Stimulated activated CD8-positive, alpha-beta memory T cell treated with anti-CD3 and anti-CD28 coated beads, Interleukin-4, amount 100 ng/mL, for 4 hours (primary cell): ENCODE data around the gene SRP68.
"Not testable (repeated sequence)": the region's sequence is repeated elsewhere in the genome, so short reads cannot be mapped to it uniquely, and the experiment has no call there.

Source experiments
- DNase-seq, 2 donors: peaks; one replicate each; pipeline ENCODE4 v3.0.0-alpha.2; 2020; ENCODE audit warnings: low read depth in 2 of 2, low spot score in 1 of 2

SRP68 gene

DNA sequence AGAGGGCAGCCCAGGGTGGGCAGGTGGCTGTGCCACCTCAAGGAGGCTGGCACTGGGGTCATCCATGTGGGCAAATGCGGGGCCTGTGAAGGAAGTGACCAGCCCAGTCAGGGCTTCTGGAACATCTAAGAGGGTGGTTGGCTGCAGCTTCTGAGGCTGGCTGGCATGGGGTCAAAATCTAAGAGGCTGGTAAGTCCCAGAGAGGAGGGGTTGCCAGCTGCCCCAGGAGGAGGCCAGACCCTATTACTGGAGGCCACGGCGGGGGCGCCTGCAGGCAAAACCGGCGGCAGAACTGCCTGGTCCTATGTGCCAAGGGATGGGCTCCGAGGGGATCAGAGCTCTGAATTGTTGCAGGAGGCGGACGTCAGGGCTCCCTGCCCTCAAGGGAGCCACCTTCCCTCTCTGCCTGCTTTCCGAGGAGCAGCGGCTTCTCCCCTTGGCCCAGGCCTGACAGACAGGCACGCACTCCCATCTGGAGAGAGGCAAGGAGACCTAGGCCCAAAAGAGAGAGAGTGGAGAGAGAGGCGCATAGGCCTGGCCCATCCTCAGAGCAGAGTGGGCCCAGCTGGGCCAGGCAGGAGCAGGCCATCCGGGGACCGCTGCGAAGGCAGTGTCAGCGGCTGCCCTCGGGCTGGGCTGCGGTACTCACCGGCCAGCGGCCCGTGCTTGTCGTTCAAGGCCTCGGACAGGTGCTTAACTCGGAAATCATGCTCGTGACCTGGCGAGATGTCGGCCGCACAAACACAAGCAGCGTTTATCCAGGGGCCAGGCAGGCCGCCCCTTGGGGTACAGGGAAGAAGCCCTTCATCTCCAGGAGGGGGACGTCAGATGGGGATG, 17.6 kb upstream of the SRP68 start:
- DNase-seq = no peak

DNA sequence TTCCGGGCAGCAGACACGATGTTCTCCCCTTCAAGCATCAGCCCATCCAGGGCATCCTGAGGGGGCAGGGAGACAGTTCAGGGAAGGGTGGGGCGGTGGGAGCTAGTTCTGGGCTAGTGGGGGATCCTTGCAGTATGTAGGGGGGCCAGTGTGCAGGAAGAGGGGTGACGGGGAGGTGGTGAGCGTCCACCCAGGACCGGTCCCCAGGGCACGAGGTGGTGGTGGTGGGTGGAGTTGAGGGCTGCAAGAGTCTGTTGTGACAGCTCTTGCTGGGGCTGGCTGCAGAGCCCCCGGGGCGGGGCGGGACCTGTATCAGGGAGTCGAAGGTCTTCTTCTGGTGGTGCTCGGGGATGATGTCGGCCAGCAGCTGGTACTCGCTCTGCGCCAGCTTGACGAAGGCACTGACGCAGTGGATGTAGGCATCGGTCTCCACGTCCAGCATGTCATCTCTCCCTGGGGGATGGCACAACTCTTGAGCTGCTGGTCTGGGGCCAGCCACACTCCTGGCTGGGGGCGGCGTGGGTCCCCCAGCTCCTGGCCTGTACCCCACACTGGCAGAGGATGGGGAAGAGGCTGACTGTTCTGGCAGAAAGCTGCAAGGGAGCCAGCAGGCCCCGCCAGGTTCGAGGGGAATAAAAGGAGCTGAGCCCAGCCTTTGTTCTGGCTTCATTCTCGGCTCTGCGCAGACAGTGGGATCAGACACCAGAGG, 16.7 kb upstream of the SRP68 start:
- no peak for DNase-seq

DNA sequence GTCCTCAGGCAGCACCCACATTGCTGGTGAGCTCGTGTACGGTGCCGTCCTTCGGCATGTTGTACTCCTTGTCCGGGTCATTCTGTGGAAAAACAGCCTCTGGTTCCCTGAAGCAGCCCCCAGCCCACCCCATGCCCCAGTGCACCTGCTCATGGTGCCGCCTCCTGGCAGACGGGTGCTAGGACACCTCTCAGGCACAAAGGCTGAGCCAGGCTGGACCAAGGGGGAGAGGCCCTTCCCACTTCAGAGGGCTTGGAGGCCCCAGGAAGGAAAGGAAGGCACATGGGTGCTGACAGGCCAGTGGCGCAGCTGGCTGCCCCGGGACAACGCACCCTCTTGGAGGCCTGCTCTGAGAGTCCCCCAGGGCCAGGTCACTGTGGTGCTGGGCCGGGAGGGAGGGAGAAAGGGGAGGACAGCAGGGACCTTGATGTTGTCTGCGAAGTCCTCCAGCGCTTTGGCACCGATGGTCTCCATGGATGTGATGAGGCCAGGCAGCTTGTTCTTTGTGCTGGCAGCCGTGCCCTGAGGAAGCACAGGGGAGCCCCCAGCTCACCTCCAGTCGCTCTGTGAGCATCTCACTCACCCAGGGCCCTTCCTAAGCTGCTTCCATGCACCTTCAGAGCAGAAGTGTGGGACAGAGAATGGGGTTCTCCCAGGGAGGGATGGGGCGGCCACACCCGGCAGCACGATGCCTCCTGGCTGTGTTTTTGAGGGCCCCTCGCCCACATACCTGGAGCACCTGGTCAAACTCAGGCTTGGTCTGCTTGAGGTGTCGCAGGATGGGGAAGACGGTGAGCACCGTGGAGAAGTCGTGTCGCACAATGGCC, 15.9 kb upstream of the SRP68 start:
- no peak for DNase-seq

DNA sequence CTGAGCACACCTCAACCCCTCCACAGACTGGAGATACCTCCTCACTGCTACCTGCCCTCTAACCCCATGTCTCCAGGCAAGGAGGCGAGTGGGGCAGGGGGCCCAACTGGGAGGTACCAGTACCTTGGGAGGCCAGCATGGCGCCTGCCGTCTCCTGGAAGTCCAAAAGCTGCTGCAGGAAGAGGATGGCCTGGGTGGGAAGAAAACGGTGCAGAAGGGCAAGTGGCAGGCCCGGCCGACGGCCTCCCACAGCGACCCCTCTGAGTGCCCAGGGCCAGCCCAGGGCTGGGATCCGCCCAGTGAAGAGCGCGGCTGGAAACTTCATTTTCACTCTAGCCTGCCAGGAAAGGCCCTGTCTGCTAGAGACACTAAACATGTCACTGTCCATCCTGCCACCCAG, 15.2 kb upstream of the SRP68 start:
- DNase-seq = no peak

DNA sequence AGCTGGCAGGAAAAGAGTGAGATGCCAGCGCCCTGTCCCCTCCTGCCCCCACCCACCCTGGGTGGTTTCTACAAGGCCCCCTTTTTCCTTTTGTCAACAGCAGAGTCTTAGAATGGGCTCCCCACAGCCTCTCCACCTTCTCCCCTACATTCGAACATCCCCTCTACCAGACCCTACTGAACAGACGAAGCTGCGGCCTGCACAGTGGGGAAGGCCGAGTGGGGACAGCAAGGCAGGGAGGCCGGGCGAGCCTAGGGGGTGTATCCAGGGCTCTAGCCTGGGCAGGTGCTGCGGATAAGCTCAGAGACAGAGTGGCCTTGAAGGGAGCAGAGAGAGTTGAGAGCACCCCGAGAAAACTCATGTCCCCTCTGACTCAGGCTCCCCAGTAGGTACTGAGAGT, 14.1 kb upstream of the SRP68 start:
- no peak for DNase-seq

DNA sequence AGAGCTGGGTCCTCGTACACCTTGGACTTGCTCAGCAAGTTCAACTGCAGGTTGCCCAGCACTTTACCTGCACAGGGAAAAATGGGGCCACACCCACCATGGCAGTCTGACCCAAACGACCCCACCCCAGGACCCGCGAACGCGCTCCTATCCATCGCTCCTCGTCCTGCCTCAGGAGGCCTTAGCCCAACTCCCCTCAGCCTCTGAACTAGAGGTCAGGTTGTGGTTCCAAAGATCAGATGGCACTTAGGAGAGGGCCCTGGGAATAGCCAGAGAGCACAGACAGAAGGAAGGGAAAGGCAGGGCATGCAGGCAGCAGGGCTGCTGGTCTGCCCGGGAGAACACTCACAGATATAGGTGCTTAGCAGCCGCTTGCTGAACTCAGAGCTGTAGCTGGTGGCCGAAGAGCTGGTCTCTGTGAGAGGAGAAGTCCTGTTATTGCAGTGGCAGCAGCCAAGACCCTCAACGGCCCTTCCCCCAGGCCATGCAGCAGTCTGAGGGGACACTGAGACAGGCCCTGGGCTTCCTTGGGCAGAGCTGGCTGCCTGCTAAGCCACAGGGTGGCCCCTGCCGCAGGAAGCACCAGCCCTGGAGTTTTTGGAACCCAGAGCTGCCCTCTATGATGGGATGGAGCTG, 13.5 kb upstream of the SRP68 start:
- DNase-seq = no peak

DNA sequence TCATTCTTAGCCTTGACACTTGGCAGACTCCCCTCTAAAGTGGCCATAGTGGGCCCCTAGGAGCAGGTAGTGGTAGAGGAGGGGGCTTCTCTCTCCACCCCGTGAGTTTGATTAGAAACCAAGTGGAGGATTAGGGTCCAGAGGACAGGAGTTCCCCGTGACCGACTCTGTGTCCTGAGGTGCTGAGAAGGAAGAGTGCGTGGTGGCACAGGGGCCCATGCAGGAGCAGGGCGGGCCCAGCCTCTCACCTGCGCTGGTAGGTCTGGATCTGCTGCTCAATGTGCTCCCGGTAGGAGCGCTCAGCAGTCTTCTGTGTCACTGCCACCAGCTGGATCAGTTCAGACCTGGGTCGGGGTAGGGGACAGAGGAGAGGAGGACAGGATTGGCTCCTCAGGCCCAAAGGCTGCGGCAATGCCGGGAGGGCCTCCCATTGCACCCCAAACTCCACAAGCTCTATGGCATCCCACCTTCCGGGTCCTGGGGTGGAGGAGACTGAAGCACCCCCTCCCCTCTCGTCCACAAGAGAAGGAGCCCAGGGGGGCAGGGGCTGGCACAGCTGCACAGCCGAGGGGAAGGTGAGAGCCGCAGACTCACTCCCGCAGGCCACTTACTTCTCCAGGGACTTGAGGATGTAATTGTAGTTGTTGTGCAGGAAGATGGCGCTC, 12.9 kb upstream of the SRP68 start:
- no peak for DNase-seq

DNA sequence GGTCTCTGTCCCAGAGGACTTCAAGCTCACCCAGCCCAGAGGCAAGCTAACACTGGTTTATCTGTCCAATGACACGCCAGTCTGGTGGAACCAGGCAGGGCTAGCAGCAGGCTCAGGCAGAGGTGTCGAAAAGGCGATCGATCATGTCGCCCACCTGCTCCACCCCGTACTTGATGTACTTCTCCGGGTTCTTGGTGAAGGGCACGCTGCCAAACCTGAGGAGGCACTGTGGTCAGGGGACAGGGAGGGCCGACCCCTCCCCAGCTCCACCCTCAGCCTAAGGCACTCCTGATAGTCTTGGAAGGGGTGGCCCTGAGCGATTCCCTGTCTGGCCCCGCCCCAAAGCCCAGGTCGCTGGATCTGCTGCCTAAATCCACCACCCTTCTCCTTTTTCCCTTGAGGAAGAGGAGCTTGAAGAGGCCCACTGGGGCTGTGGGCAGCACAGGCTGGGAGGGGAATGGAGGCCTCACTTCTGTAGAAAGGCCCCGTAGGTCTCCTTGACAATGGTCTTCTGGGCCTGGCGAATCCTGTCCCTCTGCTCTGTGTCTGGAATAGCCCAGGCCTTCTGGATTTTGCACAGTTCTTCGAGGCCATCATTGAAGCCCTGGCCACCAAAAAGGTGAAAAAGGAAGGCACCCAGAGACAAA, 11.3 kb upstream of the SRP68 start:
- no peak for DNase-seq

DNA sequence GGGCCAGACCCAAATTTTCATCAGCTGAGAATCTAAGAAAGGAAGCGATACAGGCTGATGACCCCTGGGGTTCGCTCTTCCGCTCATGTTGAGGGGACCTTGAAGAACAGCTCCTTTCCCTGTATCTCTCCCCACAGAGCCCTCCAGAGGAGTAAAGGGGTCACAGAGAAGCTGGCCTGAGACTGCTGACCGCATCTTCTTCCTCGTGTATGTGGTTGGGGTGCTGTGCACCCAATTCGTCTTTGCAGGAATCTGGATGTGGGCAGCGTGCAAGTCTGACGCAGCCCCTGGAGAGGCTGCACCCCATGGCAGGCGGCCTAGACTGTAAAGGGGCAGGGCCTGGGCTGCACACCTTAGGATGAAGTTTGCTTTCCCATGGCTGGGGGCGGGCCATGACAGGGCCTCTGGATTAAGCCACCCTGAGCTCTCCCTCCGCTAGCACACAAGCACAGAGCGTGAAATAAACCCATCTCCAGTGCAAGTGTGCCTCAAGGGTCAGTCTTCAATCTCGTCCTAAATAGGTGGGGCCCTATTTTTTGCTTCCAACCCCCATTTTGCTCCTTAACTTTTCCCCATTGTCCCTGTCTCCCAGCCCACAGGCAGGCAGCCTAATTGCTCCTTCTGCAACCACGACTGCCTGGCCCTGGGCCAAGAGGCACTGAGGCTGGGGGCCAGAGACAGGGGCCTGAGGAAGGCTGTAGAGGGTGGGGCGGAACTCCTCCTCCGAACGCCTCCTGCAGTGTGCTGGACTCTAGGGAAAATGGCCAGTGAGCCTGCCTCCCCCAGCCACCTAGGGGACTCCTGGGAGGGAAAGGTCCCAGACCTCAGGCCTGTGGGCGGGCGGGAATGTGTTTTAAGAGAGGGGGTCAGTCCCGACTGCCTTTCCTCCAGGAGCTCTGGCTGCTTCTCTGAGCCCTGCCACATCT, 10.3 kb upstream of the SRP68 start:
- no peak for DNase-seq

DNA sequence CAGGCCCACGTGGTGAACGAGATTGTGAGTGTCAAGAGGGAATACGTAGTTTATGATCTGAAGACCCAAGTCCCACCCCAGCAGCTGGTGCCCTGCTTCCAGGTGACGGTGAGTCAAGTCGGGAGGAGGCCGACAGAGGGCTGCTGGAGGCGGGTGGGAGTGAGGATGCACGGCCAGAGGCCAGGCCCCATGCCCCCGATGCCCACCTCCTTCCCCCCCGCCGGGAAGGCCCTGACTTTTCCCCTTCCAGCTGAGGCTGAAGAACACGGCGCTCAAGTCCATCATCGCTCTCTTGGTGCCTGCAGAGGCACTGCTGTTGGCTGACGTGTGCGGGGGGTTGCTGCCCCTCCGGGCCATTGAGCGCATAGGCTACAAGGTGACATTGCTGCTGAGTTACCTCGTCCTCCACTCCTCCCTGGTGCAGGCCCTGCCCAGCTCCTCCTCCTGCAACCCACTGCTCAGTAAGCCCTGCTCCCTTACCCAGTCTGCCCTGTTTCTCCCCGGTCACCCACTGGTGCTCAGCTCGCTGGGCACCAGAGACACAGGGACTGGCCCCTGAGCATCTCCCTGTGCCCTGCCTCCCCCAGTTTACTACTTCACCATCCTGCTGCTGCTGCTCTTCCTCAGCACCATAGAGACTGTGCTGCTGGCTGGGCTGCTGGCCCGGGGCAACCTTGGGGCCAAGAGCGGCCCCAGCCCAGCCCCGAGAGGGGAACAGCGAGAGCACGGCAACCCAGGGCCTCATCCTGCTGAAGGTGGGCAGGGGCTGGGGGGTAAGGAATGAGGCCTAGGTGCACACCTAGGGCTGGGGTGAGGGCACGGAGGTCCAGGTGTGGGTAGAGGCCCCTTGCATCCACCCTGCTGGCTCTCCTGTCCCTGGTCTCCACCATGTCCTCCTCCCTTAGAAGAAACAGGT, 9.2 kb upstream of the SRP68 start:
- DNase-seq = no peak

DNA sequence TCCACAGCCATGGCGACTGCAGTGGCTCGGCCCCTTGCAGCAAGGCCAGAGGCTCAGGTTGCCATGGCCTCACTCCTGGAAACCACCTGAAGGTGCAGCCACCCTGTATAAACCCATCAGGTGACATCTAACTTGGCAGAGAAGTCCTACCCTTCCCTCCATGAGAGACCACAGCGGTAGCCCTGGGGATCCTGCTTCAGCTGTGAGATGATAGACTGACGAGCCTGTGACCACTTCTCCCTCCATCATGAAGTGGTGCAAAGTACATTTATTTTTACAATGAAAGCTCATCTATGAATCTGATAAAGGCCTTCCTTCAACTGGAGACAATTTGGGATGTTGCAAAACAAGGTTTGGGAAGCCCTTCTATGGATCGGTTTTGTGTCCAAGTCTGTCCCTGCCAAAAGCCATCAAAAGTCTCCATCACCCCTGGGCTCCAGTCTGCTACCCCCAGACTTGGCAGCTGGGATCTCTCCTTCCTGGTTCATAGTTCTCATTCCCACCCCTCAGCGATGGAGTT, 8.5 kb upstream of the SRP68 start:
- DNase-seq = no peak

DNA sequence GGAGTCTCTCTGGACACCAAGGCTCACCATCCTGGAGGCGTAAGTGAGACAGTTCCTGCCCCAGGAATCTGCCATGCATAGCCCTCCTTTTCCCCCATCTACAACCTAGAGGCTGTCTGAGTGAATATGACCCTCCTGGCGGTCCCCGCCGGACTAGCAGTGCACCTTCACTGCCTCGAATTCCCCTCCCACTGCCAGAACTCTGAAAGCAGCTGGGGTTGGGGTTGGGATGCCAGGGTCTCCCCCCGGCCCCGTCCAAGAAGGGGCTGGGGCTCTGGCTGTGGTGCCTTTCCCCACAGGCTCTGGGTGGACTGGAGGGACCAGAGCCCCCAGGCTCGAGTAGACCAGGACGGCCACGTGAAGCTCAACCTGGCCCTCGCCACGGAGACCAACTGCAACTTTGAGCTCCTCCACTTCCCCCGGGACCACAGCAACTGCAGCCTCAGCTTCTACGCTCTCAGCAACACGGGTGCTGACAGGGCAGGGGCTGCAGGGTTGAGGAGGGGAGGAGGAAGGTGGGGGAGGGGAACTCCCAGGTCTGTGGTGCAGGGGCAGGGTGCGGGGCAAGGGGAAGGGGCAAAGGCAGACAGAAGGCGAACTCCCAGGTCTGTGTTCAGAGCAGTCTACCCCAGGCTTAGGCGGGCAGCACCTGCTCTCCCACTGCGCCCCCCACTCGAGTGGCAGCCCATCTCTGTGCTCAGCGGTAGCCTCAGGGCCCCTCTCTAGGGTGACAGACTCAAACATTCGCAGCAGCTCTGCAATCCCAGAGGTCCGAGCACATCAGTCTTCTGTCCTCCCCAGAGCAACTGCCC, 7.8 kb upstream of the SRP68 start:
- no peak for DNase-seq

DNA sequence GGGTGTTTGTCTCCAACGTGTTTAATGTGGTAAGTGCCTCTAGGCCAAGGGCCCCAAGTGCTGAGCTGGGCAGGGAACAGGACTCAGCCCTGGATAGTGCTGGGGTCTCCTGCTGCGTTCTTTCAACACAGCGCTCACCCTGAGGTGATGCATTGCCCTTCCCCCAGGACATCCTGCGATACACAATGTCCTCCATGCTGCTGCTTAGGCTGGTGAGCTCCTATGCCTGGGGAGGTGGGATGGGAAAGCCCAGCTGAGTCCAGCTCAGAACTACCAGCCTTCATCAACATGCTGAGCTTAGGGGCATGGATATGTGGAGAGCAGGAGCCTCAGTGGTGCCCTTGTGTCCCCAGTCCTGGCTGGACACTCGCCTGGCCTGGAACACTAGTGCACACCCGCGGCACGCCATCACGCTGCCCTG, 7.2 kb upstream of the SRP68 start:
- DNase-seq = no peak

DNA sequence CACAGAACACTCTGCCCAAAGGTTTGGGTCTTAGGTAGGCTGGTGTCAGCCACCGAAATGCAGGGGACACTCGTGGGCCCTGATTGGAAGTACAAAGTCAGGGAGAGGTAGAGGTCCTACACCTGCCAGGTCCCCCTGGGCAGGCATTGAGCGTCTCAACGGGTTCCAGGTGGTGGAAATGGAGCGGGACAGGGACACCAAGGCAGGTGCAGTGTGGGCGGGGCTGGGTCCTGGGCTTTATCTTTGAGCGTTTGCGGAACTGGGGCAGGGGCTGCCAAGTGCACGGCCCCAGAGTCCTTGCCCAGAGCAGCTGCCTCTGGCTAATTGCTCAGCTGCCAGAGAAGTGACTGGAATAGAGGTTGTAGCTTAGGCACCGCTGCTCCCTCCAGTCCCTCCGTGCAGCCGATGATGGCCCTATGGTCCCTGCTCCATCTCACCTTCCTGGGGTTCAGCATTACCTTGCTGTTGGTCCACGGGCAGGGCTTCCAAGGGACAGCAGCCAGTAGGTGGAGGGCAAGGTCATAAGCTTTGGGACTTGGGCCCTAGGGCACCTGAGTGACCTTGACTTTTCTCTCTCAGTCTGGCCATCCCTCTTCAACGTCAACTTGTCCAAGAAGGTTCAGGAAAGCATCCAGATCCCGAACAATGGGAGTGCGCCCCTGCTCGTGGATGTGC, 6.7 kb upstream of the SRP68 start, which contains the start of gene ZACN:
TSS of gene ZACN (plus strand) at position 323 of the 675 bp plus-strand sequence. CDS start at position 406, 83 bp downstream.
- no peak for DNase-seq

DNA sequence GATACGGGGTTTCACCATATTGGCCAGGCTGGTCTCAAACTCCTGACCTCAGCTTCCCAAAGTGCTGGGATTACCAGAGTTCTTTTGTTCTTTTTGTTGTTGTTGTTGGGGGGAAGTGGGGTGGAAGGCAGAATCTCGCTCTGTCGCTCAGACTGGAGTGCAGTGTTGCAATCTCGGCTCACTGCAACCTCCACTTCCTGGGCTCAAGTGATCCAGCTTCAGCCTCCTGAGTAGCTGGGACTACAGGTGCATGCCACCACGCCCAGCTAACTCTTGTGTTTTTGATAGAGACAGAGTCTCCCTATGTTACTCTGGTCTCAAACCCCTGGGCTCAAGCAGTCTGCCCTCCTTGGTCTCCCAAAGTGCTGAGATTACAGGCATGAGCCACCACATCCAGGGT, 6.1 kb upstream of the SRP68 start:
- DNase-seq = not testable (repeated sequence)

DNA sequence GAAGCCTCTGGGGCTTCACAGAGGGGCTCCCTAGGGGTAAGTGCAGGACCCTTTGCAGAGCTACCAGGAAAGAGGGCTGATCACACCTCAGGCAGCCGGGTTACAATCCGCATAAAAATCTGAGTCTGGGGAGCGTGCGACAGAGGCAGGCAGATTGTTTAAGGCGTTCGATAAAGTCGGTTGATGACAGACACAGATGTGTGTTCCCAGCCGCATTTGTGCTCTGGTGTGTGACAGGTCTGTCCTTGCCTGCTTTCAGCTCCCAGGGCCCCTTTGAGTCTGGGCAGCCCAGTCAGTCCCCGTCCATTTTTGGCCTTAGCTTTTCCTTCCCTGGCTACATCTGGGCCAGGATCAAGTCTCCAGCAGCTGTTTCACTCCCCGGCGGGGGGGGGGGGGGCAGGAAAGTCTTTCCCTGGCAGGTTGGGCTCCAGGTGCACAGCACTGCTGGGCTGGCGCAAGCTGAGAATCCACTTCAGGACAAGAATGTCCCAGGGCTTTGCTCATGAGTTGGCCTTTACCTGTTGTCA, 5.3 kb upstream of the SRP68 start:
- DNase-seq = no peak
